Measurements from ENCODE around the gene PFKFB3.
"Not testable (repeated sequence)": the region's sequence is repeated elsewhere in the genome, so short reads cannot be mapped to it uniquely, and the experiment has no call there.

Gene PFKFB3

GRCh38 chr10:6178581-6178980, 24.2 kb upstream of the PFKFB3 start:
- no peak for DNase-seq (ENCODE audit: low spot score)

- DNase-seq (ENCODE audit: low spot score) = no peak
These were observed 23.7 kb upstream of the PFKFB3 start for GRCh38 chr10:6179078-6179477.

- DNase-seq (ENCODE audit: low spot score) = no peak
These were observed 22.1 kb upstream of the PFKFB3 start for GRCh38 chr10:6180480-6181110.

- no peak for DNase-seq (ENCODE audit: low spot score)
These were observed 21.5 kb upstream of the PFKFB3 start for GRCh38 chr10:6181249-6181648.

- DNase-seq (ENCODE audit: low spot score) = no peak
These were observed 20.2 kb upstream of the PFKFB3 start for GRCh38 chr10:6182454-6183098.

- no peak for DNase-seq (ENCODE audit: low spot score)
These were observed 17.6 kb upstream of the PFKFB3 start for GRCh38 chr10:6185039-6185716.

- DNase-seq (ENCODE audit: low spot score) = no peak
These were observed 15.9 kb upstream of the PFKFB3 start for GRCh38 chr10:6186894-6187256.

GRCh38 chr10:6187278-6187677, 15.5 kb upstream of the PFKFB3 start:
- DNase-seq (ENCODE audit: low spot score) = no peak

GRCh38 chr10:6190033-6190432, 12.7 kb upstream of the PFKFB3 start:
- not testable (repeated sequence) for DNase-seq (ENCODE audit: low spot score)

- DNase-seq (ENCODE audit: low spot score) = no peak
These were observed 11.6 kb upstream of the PFKFB3 start for GRCh38 chr10:6191147-6191546.

GRCh38 chr10:6191569-6191968, 11.2 kb upstream of the PFKFB3 start:
- no peak for DNase-seq (ENCODE audit: low spot score)

- DNase-seq (ENCODE audit: low spot score) = not testable (repeated sequence)
These were observed 9.4 kb upstream of the PFKFB3 start for GRCh38 chr10:6193342-6193741.

- no peak for DNase-seq (ENCODE audit: low spot score)
These were observed 8.4 kb upstream of the PFKFB3 start for GRCh38 chr10:6194311-6194710.

GRCh38 chr10:6195376-6195775, 7.4 kb upstream of the PFKFB3 start:
- no peak for DNase-seq (ENCODE audit: low spot score)

DNA sequence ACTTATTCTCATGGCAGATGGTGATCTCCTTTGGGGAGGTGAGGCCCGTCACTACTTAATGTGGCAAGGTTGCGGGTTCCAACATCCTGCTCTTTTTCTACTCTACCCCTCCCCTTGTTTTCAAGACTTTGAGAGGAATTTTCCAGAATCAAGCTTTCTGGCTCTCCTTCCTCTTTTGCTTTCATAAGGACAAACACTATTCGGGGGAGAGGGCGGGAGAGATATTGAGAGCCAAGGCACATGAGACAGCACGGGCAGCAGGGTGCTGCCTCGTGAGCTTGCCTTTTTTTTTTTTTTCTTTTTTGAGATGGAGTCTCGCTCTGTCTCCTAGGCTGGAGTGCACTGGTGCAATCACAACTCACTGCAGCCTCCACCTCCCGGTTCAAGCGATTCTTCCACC, 6.9 kb upstream of the PFKFB3 start:
- no peak for DNase-seq (ENCODE audit: low spot score)

DNA sequence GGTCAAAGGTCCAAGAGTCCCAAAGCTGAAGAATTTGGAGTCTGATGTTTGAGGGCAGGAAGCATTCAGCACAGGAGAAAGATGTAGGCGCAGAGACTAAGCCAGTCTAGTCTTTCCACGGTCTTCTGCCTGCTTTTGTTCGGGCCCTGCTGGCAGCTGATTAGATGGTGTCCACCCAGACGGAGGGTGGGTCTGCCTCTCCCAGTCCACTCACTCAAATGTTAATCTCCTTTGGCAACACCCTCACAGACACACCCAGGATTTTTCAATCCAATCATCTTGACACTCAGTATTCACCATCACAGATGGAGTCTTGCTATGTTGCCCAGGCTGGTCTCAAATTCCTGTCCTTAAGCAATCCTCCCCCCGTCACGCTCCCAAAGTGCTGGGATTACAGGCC, 6.2 kb upstream of the PFKFB3 start:
- DNase-seq (ENCODE audit: low spot score) = not testable (repeated sequence)

GRCh38 chr10:6197321-6197720, 5.4 kb upstream of the PFKFB3 start:
- DNase-seq (ENCODE audit: low spot score) = no peak

- no peak for DNase-seq (ENCODE audit: low spot score)
These were observed 4.6 kb upstream of the PFKFB3 start for GRCh38 chr10:6198171-6198570.

DNA sequence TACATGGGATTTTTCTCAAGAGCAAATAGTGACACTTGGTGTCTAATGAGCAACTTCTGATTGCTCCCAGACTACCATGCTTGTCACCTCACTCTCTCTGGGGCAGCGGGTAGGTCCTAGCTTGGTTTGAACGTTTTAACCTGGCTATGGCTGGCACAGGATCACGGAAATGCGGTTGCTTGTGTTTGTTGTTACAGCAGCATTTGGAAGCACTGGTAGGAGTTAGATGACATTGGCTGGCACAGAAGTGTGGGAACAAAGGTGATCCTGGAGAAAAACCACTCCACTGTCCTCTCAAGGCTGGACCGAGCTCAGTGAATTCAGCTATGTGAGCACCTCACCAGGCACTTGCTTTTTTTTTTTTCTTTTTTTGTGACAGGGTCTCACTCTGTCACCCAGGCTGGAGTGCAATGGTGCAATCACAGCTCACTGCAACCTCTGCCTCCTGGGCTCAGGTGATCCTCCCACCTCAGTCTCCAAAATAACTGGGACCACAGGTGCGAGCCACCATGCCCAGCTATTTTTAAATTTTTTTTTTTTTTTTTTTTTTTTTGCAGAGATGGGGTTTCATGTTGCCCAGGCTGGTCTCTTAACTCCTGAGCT, 3.5 kb upstream of the PFKFB3 start:
- no peak for DNase-seq (ENCODE audit: low spot score)

- DNase-seq (ENCODE audit: low spot score) = no peak
These were observed 2.3 kb upstream of the PFKFB3 start for GRCh38 chr10:6200440-6200733.

- DNase-seq (ENCODE audit: low spot score) = peak; percentile 60
These were observed 1.8 kb upstream of the PFKFB3 start for GRCh38 chr10:6200734-6201515.

GRCh38 chr10:6201516-6201975, 1.2 kb upstream of the PFKFB3 start:
- peak; percentile 84 for DNase-seq (ENCODE audit: low spot score)

All from Ammon's horn (tissue), 1 donor.